Measurements from ENCODE around the gene KDM4B. TPM values are rescaled to one million over a fixed set of nuclear protein-coding genes. Genes with fewer than 3 reads are reported as not detected.

The KDM4B gene
- polyA plus RNA-seq, 1 of the 3 experiments (the other 2 are of a cell fraction), result 12.2 TPM

DNA sequence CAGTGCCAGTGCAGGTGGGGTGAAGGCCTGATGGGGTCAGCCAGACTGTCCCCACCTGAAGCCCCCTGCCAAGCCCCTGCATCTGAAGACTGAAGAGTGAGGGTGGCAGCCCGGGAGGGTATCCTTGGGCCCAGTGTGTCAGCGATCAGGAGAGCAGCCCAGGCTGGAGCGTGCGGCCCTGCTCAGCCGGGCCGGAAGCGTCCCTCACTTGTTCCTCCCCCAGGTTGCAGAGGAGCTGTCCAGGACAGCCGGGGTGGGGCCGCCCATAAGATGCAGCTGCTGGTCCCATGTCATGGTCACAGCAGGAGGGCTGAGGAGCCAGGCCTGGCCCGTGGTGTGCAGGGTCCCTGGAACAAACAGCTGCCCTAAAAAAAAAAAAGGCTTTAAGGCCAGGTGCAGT is 55.4 kb downstream of the KDM4B start (continued):
- TF ChIP-seq, protein P1, sequence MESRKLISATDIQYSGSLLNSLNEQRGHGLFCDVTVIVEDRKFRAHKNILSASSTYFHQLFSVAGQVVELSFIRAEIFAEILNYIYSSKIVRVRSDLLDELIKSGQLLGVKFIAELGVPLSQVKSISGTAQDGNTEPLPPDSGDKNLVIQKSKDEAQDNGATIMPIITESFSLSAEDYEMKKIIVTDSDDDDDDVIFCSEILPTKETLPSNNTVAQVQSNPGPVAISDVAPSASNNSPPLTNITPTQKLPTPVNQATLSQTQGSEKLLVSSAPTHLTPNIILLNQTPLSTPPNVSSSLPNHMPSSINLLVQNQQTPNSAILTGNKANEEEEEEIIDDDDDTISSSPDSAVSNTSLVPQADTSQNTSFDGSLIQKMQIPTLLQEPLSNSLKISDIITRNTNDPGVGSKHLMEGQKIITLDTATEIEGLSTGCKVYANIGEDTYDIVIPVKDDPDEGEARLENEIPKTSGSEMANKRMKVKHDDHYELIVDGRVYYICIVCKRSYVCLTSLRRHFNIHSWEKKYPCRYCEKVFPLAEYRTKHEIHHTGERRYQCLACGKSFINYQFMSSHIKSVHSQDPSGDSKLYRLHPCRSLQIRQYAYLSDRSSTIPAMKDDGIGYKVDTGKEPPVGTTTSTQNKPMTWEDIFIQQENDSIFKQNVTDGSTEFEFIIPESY (IDR thresholded peaks at IDR 0.05; ENCODE audit: borderline replicate concordance, low read depth), result no peak
- TF ChIP-seq, protein P2, sequence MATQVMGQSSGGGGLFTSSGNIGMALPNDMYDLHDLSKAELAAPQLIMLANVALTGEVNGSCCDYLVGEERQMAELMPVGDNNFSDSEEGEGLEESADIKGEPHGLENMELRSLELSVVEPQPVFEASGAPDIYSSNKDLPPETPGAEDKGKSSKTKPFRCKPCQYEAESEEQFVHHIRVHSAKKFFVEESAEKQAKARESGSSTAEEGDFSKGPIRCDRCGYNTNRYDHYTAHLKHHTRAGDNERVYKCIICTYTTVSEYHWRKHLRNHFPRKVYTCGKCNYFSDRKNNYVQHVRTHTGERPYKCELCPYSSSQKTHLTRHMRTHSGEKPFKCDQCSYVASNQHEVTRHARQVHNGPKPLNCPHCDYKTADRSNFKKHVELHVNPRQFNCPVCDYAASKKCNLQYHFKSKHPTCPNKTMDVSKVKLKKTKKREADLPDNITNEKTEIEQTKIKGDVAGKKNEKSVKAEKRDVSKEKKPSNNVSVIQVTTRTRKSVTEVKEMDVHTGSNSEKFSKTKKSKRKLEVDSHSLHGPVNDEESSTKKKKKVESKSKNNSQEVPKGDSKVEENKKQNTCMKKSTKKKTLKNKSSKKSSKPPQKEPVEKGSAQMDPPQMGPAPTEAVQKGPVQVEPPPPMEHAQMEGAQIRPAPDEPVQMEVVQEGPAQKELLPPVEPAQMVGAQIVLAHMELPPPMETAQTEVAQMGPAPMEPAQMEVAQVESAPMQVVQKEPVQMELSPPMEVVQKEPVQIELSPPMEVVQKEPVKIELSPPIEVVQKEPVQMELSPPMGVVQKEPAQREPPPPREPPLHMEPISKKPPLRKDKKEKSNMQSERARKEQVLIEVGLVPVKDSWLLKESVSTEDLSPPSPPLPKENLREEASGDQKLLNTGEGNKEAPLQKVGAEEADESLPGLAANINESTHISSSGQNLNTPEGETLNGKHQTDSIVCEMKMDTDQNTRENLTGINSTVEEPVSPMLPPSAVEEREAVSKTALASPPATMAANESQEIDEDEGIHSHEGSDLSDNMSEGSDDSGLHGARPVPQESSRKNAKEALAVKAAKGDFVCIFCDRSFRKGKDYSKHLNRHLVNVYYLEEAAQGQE (IDR thresholded peaks at IDR 0.05; ENCODE audit: low read depth, low read length), result no peak
- no peak for TF ChIP-seq NRF1 (IDR thresholded peaks at IDR 0.05; ENCODE audit: low read depth, low read length)
- no peak for TF ChIP-seq FOXM1 (IDR thresholded peaks at IDR 0.05; ENCODE audit: low read depth)
- no peak for TF ChIP-seq USF2 (IDR thresholded peaks at IDR 0.05; ENCODE audit: borderline replicate concordance, low read depth, low read length)
- no peak for TF ChIP-seq RCOR1 (IDR thresholded peaks at IDR 0.05; ENCODE audit: low read length)

- Histone ChIP-seq H3K4me2 (no peak overlapping the region), H3K4me3 (ENCODE audit: low read depth in 2 of 2, low read length in 1 of 2) (no peak overlapping the region), H4K20me1 (ENCODE audit: insufficient read depth) (peaks cover 67% of the 10 kb centered on the region), H3K79me2 (ENCODE audit: insufficient read depth) (peaks cover 87% of the 10 kb centered on the region), H3K9ac (no peak overlapping the region), H3K36me3 (replicated peaks in 1 of 2; ENCODE audit: control insufficient read depth in 1 of 2, insufficient read depth in 2 of 2, low read length in 1 of 2) (no peaks in the 10 kb centered on the region), H3K27me3 (ENCODE audit: insufficient read depth) (no peaks in the 10 kb centered on the region), H3F3A (replicated peaks; ENCODE audit: insufficient read depth) (no peaks in the 10 kb centered on the region), H3K27ac (ENCODE audit: low read depth in 2 of 2, low read length in 1 of 2) (no peak overlapping the region), H3K9me2 (no peaks in the 10 kb centered on the region), H3K4me1 (ENCODE audit: control insufficient read depth in 1 of 2, insufficient read depth in 2 of 2, low read depth in 1 of 2, low read length in 1 of 2) (peaks cover 0 to 3% of the 10 kb centered on the region in 2 experiments; a peak in 1 of 4 replicates), H3K9me3 (no peaks in the 10 kb centered on the region), H2AFZ (ENCODE audit: low read depth) (no peak overlapping the region)
- ChIA-PET CTCF (interaction anchor here (0.6 to 7.2 kb wide), 6 partner anchors 11 to 215 kb away, joined by 3 to 62 read pairs (median 4); partner anchors contain the start of gene KDM4B), POLR2A (no interaction called here)
- TF ChIP-seq MEF2A (IDR thresholded peaks at IDR 0.05; ENCODE audit: borderline replicate concordance, low read depth) (no peak), TAF1 (IDR thresholded peaks at IDR 0.05; ENCODE audit: borderline replicate concordance, low read depth, low read length) (no peak), RCOR1 (IDR thresholded peaks at IDR 0.05; ENCODE audit: low read length) (no peak), GATA2 (CRISPR knock-in tag; IDR thresholded peaks at IDR 0.05) (no peak), USF1 (IDR thresholded peaks at IDR 0.05; ENCODE audit: borderline replicate concordance, low read depth) (no peak), FOSL2 (IDR thresholded peaks at IDR 0.05; ENCODE audit: borderline replicate concordance, low read depth) (no peak), RFX5 (IDR thresholded peaks at IDR 0.05; ENCODE audit: low read length) (no peak), FOXJ3 (CRISPR knock-in tag; IDR thresholded peaks at IDR 0.05) (no peak)
- TF ChIP-seq, protein P2 (IDR thresholded peaks at IDR 0.05; ENCODE audit: low read depth, low read length), result no peak
- WGBS (ENCODE audit: low lambda C conversion rate), result 100% methylated on average over 6 of the region's 10 CpGs
- DNase-seq, result no peak
Observed at GRCh38 chr19:5025027-5025426, 56.1 kb downstream of the KDM4B start.
